Naive thymus-derived CD4-positive, alpha-beta T cell (primary cell): Measurements from ENCODE around the gene PIK3CB. TPM values are rescaled to one million over a fixed set of nuclear protein-coding genes. Genes with fewer than 3 reads are reported as not detected.

Experiments used
- polyA plus RNA-seq, 2 donors: library from polyadenylated mRNA; unstranded; fragments of 300-500 nt; fragmentation: Illumina TruSeq; gene quantifications; one replicate each; pipeline ENCODE4 v1.2.3, GENCODE V29; 2021
- total RNA-seq, 6 experiments: library from RNA in 5 of 6; stranded (reverse) in 5 of 6; gene quantifications; 1 replicate in 5 of 6; 2 replicates in 1 of 6; pipeline ENCODE4 v1.2.3 and lab custom pipeline; 2021 to 2026

Gene PIK3CB
- total and polyA plus RNA-seq, 7 experiments from 2014 or later, result 19.6 to 46.9 (median 30.3) TPM

Other genes starting within 250 kb of the PIK3CB start
- gene CEP70, start 240.7 kb downstream of the PIK3CB start, total RNA-seq, result 10 to 100 TPM; 11.8 to 35.1 (median 21.1) TPM
- 10 to 100 TPM; 12.0 to 12.9 TPM for gene CEP70, start 240.7 kb downstream of the PIK3CB start, polyA plus RNA-seq
- gene FAIM, start 226.2 kb downstream of the PIK3CB start, total RNA-seq, result 1 to 10 TPM; 1.6 to 3.3 (median 2.6) TPM
- 1 to 10 TPM; 4.6 to 6.4 TPM for gene FAIM, start 226.2 kb downstream of the PIK3CB start, polyA plus RNA-seq
- gene FOXL2, start 112.2 kb upstream of the PIK3CB start, total RNA-seq, result not detected
- gene FOXL2, start 112.2 kb upstream of the PIK3CB start, polyA plus RNA-seq, result not detected
- not detected for gene FOXL2NB, start 112.3 kb upstream of the PIK3CB start, total RNA-seq
- not detected for gene FOXL2NB, start 112.3 kb upstream of the PIK3CB start, polyA plus RNA-seq
- not detected for gene PRR23A, start 171.3 kb upstream of the PIK3CB start, total RNA-seq
- not detected for gene PRR23A, start 171.3 kb upstream of the PIK3CB start, polyA plus RNA-seq
- gene PRR23B, start 186.0 kb upstream of the PIK3CB start, total RNA-seq, result not detected
- not detected for gene PRR23B, start 186.0 kb upstream of the PIK3CB start, polyA plus RNA-seq
- not detected for gene PRR23C, start 210.0 kb upstream of the PIK3CB start, total RNA-seq
- gene PRR23C, start 210.0 kb upstream of the PIK3CB start, polyA plus RNA-seq, result not detected